Liver (tissue), 3 donors: ENCODE results near the gene MAGI1.

Experiments
- ATF3 ChIP-seq: IDR thresholded peaks from 2 replicates; pipeline ENCODE4 v1.6.1; 2016; ENCODE audit warnings: antibody characterized with exemption
- CTCF ChIP-seq: fragments of 150-350 bp; IDR thresholded peaks from 2 replicates; pipeline ENCODE4 v1.5.1; 2017; ENCODE audit warnings: improper control_type of control experiment, low read depth, low read length; ENCODE audit not compliant: missing input control
- EGR1 ChIP-seq, 2 donors: IDR thresholded peaks; 2 replicates each; pipeline ENCODE4 v1.6.1; 2016 to 2018; ENCODE audit warnings: antibody characterized with exemption in 2 of 2, low read depth in 2 of 2
- FOXA2 ChIP-seq: IDR thresholded peaks from 2 replicates; pipeline ENCODE4 v1.6.1; 2016; ENCODE audit warnings: antibody characterized with exemption
- GABPA ChIP-seq, 2 donors: IDR thresholded peaks in 1 of 2; conservative IDR thresholded peaks in 1 of 2; 2 replicates each; pipeline ENCODE4 v1.6.1; 2016; ENCODE audit warnings: antibody characterized with exemption in 2 of 2, mild to moderate bottlenecking in 1 of 2, moderate library complexity in 1 of 2
- HNF4G ChIP-seq: IDR thresholded peaks from 2 replicates; pipeline ENCODE4 v1.6.1; 2016; ENCODE audit warnings: antibody characterized with exemption
- MAX ChIP-seq: IDR thresholded peaks from 2 replicates; pipeline ENCODE4 v1.6.1; 2016; ENCODE audit warnings: antibody characterized with exemption
- RAD21 ChIP-seq, 2 donors: IDR thresholded peaks; 2 replicates each; pipeline ENCODE4 v1.6.1; 2016; ENCODE audit warnings: antibody characterized with exemption in 2 of 2, mild to moderate bottlenecking in 2 of 2
- REST ChIP-seq: IDR thresholded peaks from 2 replicates; pipeline ENCODE4 v1.6.1; 2016; ENCODE audit warnings: antibody characterized with exemption, mild to moderate bottlenecking
- SP1 ChIP-seq: IDR thresholded peaks from 2 replicates; pipeline ENCODE4 v1.6.1; 2018; ENCODE audit warnings: antibody characterized with exemption, mild to moderate bottlenecking
- TAF1 ChIP-seq: conservative IDR thresholded peaks from 2 replicates; pipeline ENCODE4 v1.6.1; 2016; ENCODE audit warnings: antibody characterized with exemption, mild to moderate bottlenecking
- YY1 ChIP-seq: IDR thresholded peaks from 2 replicates; pipeline ENCODE4 v1.6.1; 2016; ENCODE audit warnings: antibody characterized with exemption, mild to moderate bottlenecking
- ZBTB33 ChIP-seq: IDR thresholded peaks from 2 replicates; pipeline ENCODE4 v1.6.1; 2016; ENCODE audit warnings: antibody characterized with exemption
- donor health status: healthy.
- donor health status: healthy.

- TF ChIP-seq RAD21 (IDR thresholded peaks at IDR 0.05) (no peak), CTCF (no peak), YY1 (no peak), GABPA (IDR thresholded peaks at IDR 0.05 in 1 of 2, conservative IDR thresholded peaks at IDR 0.05 in 1 of 2) (no peak), ATF3 (no peak), MAX (no peak), TAF1 (no peak), REST (no peak), ZBTB33 (no peak), EGR1 (IDR thresholded peaks at IDR 0.05; ENCODE audit: low read depth in 2 of 2) (no peak), HNF4G (no peak), SP1 (no peak), FOXA2 (no peak)
These were observed 677.3 kb downstream of the MAGI1 start for GRCh38 chr3:65361448-65361847.
